WTC11 (cell line): Measurements from ENCODE around the gene TMEM239. TPM values are rescaled to one million over a fixed set of nuclear protein-coding genes. Genes with fewer than 3 reads are reported as not detected.

Experiments used
- ATAC-seq: fragments of 200-7000 bp; cut with Tn5 transposase; 2 replicates; pipeline ENCODE4 v1.10.0; 2021; ENCODE audit warnings: mild to moderate bottlenecking, moderate library complexity
- CTCF ChIA-PET: fragments of 300-600 bp; sonication (Branson Sonifier 250); formaldehyde crosslinking; loops from one replicate; lab custom pipeline; 2021; ENCODE audit warnings: antibody characterized with exemption; lab: Charles Lee
- POLR2A ChIA-PET: fragments of 350-600 bp; sonication (Branson Sonifier 250); formaldehyde crosslinking; loops from one replicate; lab custom pipeline; 2021; ENCODE audit warnings: antibody characterized with exemption; lab: Charles Lee
- DNase-seq: peaks from one replicate; pipeline ENCODE4 v3.0.0; 2021; ENCODE audit warnings: low spot score
- H3K27ac Mint-ChIP-seq: 2 replicates; pipeline ENCODE4 v1.8.0; 2021; ENCODE audit warnings: mixed read lengths
- H3K27me3 Mint-ChIP-seq: 2 replicates; pipeline ENCODE4 v1.8.0; 2021; ENCODE audit warnings: low read depth, mild to moderate bottlenecking, moderate library complexity, mixed read lengths
- H3K36me3 Mint-ChIP-seq: 2 replicates; pipeline ENCODE4 v1.8.0; 2021; ENCODE audit warnings: mixed read lengths
- H3K4me1 Mint-ChIP-seq: 2 replicates; pipeline ENCODE4 v1.8.0; 2022; ENCODE audit warnings: mixed read lengths
- H3K4me3 Mint-ChIP-seq: 2 replicates; pipeline ENCODE4 v1.8.0; 2021; ENCODE audit warnings: mild to moderate bottlenecking, moderate library complexity, mixed read lengths
- H3K9me3 Mint-ChIP-seq: 2 replicates; pipeline ENCODE4 v1.8.0; 2021; ENCODE audit warnings: mixed read lengths
- CREB1 ChIP-seq: sonication (generic); formaldehyde crosslinking; IDR thresholded peaks from 2 replicates; pipeline ENCODE4 v1.8.0; 2023; ENCODE audit warnings: mild to moderate bottlenecking, missing genetic modification reagents
- CREM ChIP-seq: sonication (generic); formaldehyde crosslinking; IDR thresholded peaks from 2 replicates; pipeline ENCODE4 v1.8.1; 2022; ENCODE audit warnings: mild to moderate bottlenecking, missing genetic modification reagents, moderate library complexity
- EMX1 ChIP-seq: fragments of 250-450 bp; sonication (Bioruptor Pico); IDR thresholded peaks from 2 replicates; pipeline ENCODE4 v1.8.0; 2021; ENCODE audit warnings: mild to moderate bottlenecking
- ERG ChIP-seq: fragments of 250-450 bp; sonication (Bioruptor Pico); IDR thresholded peaks from 2 replicates; pipeline ENCODE4 v1.8.0; 2021; ENCODE audit warnings: mild to moderate bottlenecking
- ESRRA ChIP-seq: sonication (generic); formaldehyde crosslinking; IDR thresholded peaks from 2 replicates; pipeline ENCODE4 v1.8.1; 2022; ENCODE audit warnings: mild to moderate bottlenecking, missing genetic modification reagents, borderline replicate concordance
- GTF2I ChIP-seq: fragments of 250-450 bp; sonication (Bioruptor Pico); conservative IDR thresholded peaks from 2 replicates; pipeline ENCODE4 v1.4.0; 2021; ENCODE audit warnings: mild to moderate bottlenecking
- HMGA2 ChIP-seq: fragments of 250-450 bp; sonication (Bioruptor Pico); IDR thresholded peaks from 2 replicates; pipeline ENCODE4 v1.4.0; 2021; ENCODE audit warnings: mild to moderate bottlenecking, moderate library complexity
- IRF2 ChIP-seq: sonication (generic); formaldehyde crosslinking; IDR thresholded peaks from 2 replicates; pipeline ENCODE4 v1.8.0; 2022; ENCODE audit warnings: low read depth, missing genetic modification reagents, borderline replicate concordance
- KAT7 ChIP-seq: sonication (generic); formaldehyde crosslinking; IDR thresholded peaks from 2 replicates; pipeline ENCODE4 v1.8.1; 2023; ENCODE audit warnings: missing genetic modification reagents, mild to moderate bottlenecking, borderline replicate concordance
- MYBL2 ChIP-seq: sonication (generic); formaldehyde crosslinking; IDR thresholded peaks from 2 replicates; pipeline ENCODE4 v1.8.1; 2023; ENCODE audit warnings: mild to moderate bottlenecking, moderate library complexity, missing genetic modification reagents
- NFYB ChIP-seq: sonication (generic); formaldehyde crosslinking; conservative IDR thresholded peaks from 2 replicates; pipeline ENCODE4 v1.8.0; 2022; ENCODE audit warnings: low read depth, missing genetic modification reagents
- RELA ChIP-seq: sonication (generic); formaldehyde crosslinking; IDR thresholded peaks from 2 replicates; pipeline ENCODE4 v1.8.1; 2022; ENCODE audit warnings: missing genetic modification reagents, mild to moderate bottlenecking, borderline replicate concordance
- SOX15 ChIP-seq: fragments of 250-450 bp; sonication (Bioruptor Pico); IDR thresholded peaks from 2 replicates; pipeline ENCODE4 v1.9.0; 2021; ENCODE audit warnings: mild to moderate bottlenecking
- TEAD1 ChIP-seq: sonication (generic); formaldehyde crosslinking; IDR thresholded peaks from 2 replicates; pipeline ENCODE4 v1.8.0; 2022; ENCODE audit warnings: mild to moderate bottlenecking, missing genetic modification reagents
- ZBTB43 ChIP-seq: sonication (generic); formaldehyde crosslinking; IDR thresholded peaks from 2 replicates; pipeline ENCODE4 v1.8.1; 2023; ENCODE audit warnings: mild to moderate bottlenecking, missing genetic modification reagents
- ZNF219 ChIP-seq: sonication (generic); formaldehyde crosslinking; IDR thresholded peaks from 2 replicates; pipeline ENCODE4 v1.8.0; 2023; ENCODE audit warnings: missing genetic modification reagents, mild to moderate bottlenecking, borderline replicate concordance
- ZNF232 ChIP-seq: sonication (generic); formaldehyde crosslinking; IDR thresholded peaks from 2 replicates; pipeline ENCODE4 v1.8.0; 2022; ENCODE audit warnings: mild to moderate bottlenecking, missing genetic modification reagents
- ZNF263 ChIP-seq: sonication (generic); formaldehyde crosslinking; IDR thresholded peaks from 2 replicates; pipeline ENCODE4 v1.8.1; 2022; ENCODE audit warnings: low read depth, mild to moderate bottlenecking, moderate library complexity, missing genetic modification reagents
- ZNF281 ChIP-seq: sonication (generic); formaldehyde crosslinking; IDR thresholded peaks from 2 replicates; pipeline ENCODE4 v1.8.0; 2023; ENCODE audit warnings: mild to moderate bottlenecking, missing genetic modification reagents
- ZNF512 ChIP-seq: sonication (generic); formaldehyde crosslinking; IDR thresholded peaks from 2 replicates; pipeline ENCODE4 v1.8.1; 2022; ENCODE audit warnings: missing genetic modification reagents, borderline replicate concordance
- ZNF532 ChIP-seq: fragments of 250-450 bp; sonication (Bioruptor Pico); IDR thresholded peaks from 2 replicates; pipeline ENCODE4 v1.9.0; 2021; ENCODE audit warnings: mild to moderate bottlenecking, borderline replicate concordance
- ZNF671 ChIP-seq: fragments of 250-450 bp; sonication (Bioruptor Pico); IDR thresholded peaks from 2 replicates; pipeline ENCODE4 v1.8.0; 2021; ENCODE audit warnings: mild to moderate bottlenecking
- ZSCAN18 ChIP-seq: fragments of 250-450 bp; sonication (Bioruptor Pico); IDR thresholded peaks from 2 replicates; pipeline ENCODE4 v2.1.2; 2022; ENCODE audit warnings: mild to moderate bottlenecking, moderate library complexity
- total RNA-seq: library from RNA; stranded (reverse); gene quantifications from 3 replicates; pipeline ENCODE4 v1.2.3, GENCODE V29; 2021

Gene TMEM239
- total RNA-seq, 1 experiment from 2014 or later: not detected

GRCh38 chr20:2793471-2793870 is 22.7 kb upstream of the TMEM239 start:
- no peak for ATAC-seq

GRCh38 chr20:2794202-2794748 is 21.9 kb upstream of the TMEM239 start:
- ATAC-seq (no peak), DNase-seq (no peak)
- peaks cover 9% of the 10 kb centered on the region for H3K27me3 Mint-ChIP-seq
- no peaks in the 10 kb centered on the region for H3K9me3 Mint-ChIP-seq
- POLR2A ChIA-PET: no interaction called here
- H3K4me1 Mint-ChIP-seq: peaks cover 6% of the 10 kb centered on the region
- CTCF ChIA-PET: interaction anchor here (1.0 kb wide), 1 partner anchor 105 kb away, joined by 3 read pairs; no protein-coding TSS in a partner anchor
- peaks cover 22% of the 10 kb centered on the region for H3K36me3 Mint-ChIP-seq
- no peak overlapping the region for H3K4me3 Mint-ChIP-seq
- no peak overlapping the region for H3K27ac Mint-ChIP-seq
- TF ChIP-seq CREB1 (CRISPR knock-in tag): no peak
- TF ChIP-seq ZBTB43 (CRISPR knock-in tag): no peak
- TF ChIP-seq SOX15 (CRISPR knock-in tag): no peak
- no peak for TF ChIP-seq ZSCAN18
- no peak for TF ChIP-seq CREM (CRISPR knock-in tag)
- TF ChIP-seq ERG: no peak
- TF ChIP-seq ZNF671: no peak
- TF ChIP-seq TEAD1: no peak
- TF ChIP-seq ZNF263 (CRISPR knock-in tag): no peak
- no peak for TF ChIP-seq MYBL2 (CRISPR knock-in tag)
- no peak for TF ChIP-seq ZNF512
- no peak for TF ChIP-seq ZNF219
- TF ChIP-seq ESRRA: no peak
- no peak for TF ChIP-seq GTF2I (CRISPR knock-in tag)
- TF ChIP-seq IRF2 (CRISPR knock-in tag): no peak
- no peak for TF ChIP-seq ZNF532

More at GRCh38 chr20:2793471-2793870, 22.7 kb upstream of the TMEM239 start:
- H3K9me3 Mint-ChIP-seq: no peaks in the 10 kb centered on the region
- no peak for TF ChIP-seq HMGA2
- no peak for TF ChIP-seq NFYB
- no peak for TF ChIP-seq ZNF281 (CRISPR knock-in tag)
- no peak for TF ChIP-seq RELA (CRISPR knock-in tag)
- TF ChIP-seq ZNF232: no peak
- TF ChIP-seq EMX1 (CRISPR knock-in tag): no peak
- no peak for TF ChIP-seq KAT7
- peaks cover 9% of the 10 kb centered on the region for H3K27me3 Mint-ChIP-seq
- peaks cover 18% of the 10 kb centered on the region for H3K36me3 Mint-ChIP-seq
- ChIA-PET CTCF (interaction anchor here (0.5 to 0.8 kb wide), 2 partner anchors 21 to 79 kb away, joined by 3 read pairs; partner anchors contain the start of gene C20orf141), POLR2A (no interaction called here)
- no peak overlapping the region for H3K27ac Mint-ChIP-seq
- H3K4me1 Mint-ChIP-seq: no peaks in the 10 kb centered on the region
- no peak overlapping the region for H3K4me3 Mint-ChIP-seq
- DNase-seq: no peak
